ENCODE measurements around the gene RAI1.
"Not testable (repeated sequence)": the region's sequence is repeated elsewhere in the genome, so short reads cannot be mapped to it uniquely, and the experiment has no call there.

RAI1 gene, protein sequence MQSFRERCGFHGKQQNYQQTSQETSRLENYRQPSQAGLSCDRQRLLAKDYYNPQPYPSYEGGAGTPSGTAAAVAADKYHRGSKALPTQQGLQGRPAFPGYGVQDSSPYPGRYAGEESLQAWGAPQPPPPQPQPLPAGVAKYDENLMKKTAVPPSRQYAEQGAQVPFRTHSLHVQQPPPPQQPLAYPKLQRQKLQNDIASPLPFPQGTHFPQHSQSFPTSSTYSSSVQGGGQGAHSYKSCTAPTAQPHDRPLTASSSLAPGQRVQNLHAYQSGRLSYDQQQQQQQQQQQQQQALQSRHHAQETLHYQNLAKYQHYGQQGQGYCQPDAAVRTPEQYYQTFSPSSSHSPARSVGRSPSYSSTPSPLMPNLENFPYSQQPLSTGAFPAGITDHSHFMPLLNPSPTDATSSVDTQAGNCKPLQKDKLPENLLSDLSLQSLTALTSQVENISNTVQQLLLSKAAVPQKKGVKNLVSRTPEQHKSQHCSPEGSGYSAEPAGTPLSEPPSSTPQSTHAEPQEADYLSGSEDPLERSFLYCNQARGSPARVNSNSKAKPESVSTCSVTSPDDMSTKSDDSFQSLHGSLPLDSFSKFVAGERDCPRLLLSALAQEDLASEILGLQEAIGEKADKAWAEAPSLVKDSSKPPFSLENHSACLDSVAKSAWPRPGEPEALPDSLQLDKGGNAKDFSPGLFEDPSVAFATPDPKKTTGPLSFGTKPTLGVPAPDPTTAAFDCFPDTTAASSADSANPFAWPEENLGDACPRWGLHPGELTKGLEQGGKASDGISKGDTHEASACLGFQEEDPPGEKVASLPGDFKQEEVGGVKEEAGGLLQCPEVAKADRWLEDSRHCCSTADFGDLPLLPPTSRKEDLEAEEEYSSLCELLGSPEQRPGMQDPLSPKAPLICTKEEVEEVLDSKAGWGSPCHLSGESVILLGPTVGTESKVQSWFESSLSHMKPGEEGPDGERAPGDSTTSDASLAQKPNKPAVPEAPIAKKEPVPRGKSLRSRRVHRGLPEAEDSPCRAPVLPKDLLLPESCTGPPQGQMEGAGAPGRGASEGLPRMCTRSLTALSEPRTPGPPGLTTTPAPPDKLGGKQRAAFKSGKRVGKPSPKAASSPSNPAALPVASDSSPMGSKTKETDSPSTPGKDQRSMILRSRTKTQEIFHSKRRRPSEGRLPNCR (N-terminal part only)

GRCh38 chr17:17681187-17681743, at the start of gene RAI1:
TSS of gene RAI1 (plus strand) at chr17:17681458. CDS start at chr17:17792949, 111,491 bp downstream.
- peak; percentile 31 for DNase-seq

- not testable (repeated sequence) for DNase-seq
Measured at GRCh38 chr17:17632690-17633089, 48.6 kb upstream of the RAI1 start.

DNA sequence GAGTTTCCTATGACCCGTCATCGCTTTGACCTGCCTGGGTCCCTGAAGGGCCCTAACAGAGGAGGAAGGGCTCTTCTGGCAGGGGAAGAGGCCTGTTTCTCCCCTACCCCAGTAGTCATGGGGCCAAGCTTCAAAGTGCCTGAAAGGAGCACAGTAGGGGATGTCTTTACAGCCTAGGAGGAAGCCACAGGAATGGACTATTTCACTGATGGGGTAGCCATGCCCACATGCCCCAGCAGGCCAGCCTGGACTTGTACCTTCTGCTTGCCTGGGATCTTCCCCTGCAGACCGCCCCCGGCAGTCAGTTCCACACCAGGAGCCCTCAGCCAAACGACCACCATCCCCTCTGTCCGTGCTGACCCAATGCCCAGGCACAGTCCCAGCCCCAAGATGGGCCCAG, 47.9 kb upstream of the RAI1 start:
- no peak for DNase-seq

DNA sequence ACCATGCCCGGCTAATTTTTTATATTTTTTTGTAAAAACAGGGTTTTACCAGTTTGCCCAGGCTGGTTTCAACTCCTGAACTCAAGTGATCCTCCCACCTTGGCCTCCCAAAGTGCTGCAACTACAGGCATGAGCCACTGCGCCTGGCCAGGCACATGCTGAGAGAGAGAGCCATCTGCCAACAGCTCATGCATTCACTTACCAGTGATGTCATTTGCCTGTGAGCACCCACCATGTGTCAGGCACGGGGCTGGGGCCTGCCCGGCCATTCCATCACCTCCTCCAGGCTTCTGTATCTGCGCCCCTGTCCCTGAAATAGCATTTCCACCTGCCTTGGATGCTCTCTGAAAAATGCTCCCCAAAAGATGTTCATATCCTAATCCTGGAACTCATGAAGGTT, 46.1 kb upstream of the RAI1 start:
- no peak for DNase-seq

DNA sequence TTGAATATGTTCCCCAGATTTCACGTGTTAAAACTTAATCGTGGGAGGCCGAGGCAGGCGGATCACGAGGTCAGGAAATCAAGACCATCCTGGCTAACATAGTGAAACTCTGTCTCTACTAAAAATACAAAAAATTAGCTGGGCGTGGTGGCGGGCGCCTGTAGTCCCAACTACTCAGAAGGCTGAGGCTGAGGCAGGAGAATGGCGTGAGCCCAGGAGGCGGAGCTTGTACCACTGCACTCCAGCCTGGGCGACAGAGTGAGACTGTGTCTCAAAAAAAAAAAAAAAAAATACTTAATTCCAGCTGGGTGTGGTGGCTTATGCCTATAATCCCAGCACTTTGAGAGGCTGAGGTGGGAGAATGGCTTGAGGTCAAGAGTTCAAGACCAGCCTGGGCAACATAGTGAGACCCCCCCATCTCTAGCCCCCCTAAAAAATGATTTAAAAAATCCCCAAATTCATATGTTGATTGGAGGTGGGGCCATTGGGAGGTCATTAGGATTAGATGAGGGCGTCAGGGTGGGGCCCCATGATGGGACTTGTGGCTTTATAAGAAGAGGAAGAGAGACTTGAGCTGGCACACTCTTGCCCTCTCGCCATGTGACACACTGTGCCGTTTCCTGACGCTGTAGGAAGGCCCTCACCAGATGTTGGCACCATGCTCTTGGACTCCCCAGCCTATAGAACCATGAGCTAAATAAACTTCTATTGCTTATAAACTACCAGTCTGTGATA, 45.6 kb upstream of the RAI1 start:
- DNase-seq, result not testable (repeated sequence)

GRCh38 chr17:17636272-17636885, 44.9 kb upstream of the RAI1 start:
- no peak for DNase-seq

DNA sequence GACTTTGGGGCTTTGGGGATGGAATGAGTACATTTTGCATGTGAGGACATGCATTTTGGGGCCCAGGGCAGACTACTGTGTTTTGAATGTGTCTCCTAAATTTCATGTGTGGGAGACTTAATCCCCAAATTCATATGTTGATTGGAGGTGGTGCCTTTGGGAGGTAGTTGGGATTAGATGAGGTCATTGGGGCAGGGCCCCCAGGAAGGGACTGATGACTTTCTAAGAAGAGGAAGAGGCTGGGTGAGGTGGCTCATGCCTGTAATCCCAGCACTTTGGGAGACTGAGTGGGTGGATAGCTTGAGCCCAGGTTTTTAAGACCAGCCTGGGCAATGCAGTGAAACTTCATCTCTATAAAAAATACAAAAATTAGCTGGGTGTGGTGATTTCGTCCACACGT, 42.8 kb upstream of the RAI1 start:
- no peak for DNase-seq

DNA sequence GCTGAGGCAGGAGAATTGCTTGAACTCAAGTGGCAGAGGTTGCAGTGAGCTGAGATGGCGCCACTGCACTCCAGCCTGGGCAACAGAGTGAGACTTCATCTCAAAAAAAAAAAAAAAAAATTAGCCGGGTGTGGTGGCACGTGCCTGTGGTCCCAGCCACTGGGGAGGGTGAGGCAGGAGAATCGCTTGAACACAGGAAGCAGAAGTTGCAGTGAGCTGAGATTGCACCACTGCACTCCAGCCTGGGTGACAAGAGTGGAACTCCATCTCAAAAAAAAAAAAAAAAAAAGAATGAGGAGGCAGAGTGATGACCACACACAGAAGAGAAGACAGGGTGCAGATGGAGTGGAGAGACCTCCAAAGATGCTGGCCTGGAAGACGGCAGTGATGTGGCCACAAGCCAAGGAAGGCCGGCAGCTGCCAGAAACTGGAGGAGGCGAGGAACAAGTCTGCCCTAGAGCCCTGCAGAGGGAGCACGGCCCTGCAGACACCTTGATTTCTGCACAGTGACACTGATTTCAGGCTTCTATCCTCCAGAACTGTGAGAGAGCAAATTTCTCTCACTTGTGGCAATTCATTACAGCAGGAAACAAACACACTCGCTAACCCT, 41.5 kb upstream of the RAI1 start:
- DNase-seq, result not testable (repeated sequence)

- DNase-seq, result peak; percentile 64
Measured at GRCh38 chr17:17641621-17642409, 39.4 kb upstream of the RAI1 start.

DNA sequence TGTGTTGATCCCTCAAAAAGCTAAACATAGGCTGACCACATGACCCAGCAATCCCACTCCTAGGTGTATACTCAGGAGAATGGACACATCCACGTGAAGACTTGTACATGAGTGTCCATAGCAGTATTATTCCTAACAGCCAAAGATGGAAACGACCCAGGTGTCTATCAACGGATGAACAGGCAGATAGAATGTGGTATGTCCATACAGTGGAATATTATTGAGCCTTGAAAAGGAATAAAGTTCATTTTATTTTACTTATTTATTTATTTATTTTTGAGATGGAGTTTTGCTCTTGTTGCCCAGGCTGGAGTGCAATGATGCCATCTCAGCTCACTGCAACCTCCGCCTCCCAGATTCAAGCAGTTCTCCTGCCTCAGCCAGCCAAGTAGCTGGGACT, 36.1 kb upstream of the RAI1 start:
- not testable (repeated sequence) for DNase-seq

DNA sequence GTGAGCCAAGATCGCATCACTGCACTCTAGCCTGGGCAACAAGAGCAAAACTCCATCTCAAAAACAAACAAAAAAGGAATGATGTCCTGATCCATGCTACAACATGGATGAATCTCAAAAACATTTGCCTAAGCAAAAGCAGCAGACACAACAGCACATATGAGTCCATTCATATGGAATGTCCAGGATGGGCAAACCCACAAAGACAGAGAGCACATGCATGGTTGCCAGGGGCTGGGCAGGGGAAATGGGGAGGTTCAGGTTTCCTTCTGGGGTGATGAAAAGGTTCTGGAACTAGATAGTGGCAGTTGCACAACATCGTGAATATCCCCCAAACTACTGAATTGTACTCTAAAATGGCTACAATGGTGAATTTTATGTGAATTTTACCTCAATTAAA, 35.3 kb upstream of the RAI1 start:
- DNase-seq, result no peak

DNA sequence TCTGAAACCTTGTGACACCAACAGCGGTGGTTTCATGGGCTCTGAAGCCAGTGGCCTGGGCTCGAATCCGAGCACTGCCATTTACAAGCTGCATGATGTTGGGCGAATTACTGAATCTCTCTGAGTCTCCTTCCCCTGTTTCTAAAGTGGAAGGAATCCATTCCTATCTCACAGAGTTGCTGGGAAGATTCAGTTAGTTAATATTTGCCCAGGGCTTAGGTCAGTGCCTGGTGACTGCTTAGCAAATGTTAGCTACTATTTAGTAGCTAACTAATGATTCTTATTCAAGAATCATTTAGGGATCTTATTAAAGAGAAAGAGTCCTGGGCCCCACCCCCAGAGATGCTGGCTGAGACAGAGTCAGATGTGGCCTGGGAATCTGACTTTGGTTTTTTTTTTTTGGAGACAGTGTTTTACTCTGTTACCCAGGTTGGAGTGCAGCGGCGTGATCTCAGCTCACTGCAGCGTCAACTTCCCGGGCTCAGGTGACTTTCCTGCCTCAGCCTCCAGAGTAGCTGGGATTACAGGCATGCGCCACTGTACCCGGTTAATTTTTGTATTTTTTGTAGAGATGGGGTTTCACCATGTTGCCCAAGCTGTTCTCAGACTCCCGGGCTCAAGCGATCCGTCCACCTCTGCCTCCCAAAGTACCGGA, 33.6 kb upstream of the RAI1 start:
- no peak for DNase-seq

DNA sequence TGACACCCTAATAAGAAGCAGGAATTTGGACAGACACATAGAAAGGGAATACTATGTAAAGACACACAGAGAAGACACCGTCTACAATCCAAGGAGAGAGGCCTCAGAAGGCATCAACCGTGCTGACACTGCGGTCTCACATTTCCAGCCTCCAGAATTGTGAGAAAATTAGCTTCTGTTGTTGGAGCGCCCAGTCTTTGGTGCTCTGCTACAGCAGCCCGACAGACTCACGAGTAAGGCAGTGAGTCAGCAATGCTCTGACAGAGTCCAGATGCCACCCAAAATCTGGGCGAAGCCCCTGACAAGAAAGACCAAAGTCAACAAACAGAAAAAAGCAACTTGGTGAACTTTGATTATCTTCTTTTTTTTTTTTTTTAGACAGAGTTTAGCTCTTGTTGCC, 32.5 kb upstream of the RAI1 start:
- no peak for DNase-seq

DNA sequence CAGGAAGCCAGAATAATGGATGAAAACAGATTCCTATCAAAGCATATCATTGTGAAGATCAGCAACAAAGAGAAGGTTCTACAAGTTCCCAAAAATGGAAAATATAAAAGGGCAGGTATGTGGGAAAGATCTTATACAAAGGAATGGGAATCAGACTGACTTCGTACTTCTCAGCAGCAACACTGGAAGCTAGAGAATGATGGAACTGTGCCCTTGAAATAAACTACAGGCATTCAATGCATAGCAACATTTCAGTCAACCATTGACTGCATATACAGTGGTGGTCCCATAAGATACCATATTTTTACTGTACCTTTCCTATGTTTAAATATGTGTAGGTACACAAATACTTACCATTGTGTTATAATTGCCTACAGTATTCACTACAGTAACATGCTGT, 30.3 kb upstream of the RAI1 start:
- no peak for DNase-seq

GRCh38 chr17:17653343-17653742, 27.9 kb upstream of the RAI1 start:
- no peak for DNase-seq

DNA sequence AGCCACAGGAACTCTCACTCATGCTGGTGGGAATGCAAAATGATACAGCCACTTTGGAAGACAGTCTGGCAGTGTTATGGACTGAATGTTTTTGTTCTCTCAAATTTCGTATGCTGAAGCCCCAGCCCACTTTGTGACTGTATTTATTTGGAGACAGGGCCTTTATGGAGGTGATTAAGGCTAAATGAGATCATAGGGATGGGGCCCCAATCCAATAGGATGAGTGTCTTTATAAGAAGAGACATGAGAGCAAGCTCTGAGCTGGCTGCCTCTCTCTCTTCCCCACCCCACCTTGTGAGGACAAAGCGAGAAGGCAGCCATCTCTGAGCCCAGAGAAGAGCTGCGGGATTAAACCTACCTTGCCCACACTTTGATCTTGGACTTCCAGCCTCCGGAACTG, 21.9 kb upstream of the RAI1 start:
- no peak for DNase-seq

- DNase-seq, result no peak
Measured at GRCh38 chr17:17661134-17661533, 20.1 kb upstream of the RAI1 start.

DNA sequence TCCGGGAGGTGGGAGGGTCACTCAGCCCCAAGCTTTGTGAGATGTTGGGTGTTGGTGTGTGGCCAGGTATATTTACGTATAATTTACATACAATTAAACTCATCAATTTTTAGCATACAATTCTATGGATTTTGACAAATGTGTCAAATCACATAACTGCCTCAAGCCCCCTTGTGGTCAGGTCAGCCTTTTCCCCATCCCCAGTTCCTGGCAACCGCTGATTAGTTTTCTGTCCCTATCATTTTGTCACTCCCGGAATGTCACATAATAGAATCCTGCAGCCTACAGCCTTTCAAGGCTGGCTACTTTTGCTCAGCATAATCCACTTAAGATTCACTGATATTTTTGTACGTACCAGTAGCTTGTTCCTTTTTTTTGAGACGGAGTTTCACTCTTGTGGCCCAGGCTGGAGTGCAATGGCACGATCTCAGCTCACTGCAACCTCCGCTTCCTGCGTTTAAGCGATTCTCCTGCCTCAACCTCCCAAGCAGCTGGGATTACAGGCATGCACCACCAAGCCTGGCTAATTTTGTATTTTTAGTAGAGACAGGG, 19.3 kb upstream of the RAI1 start:
- no peak for DNase-seq

All from NCI-H2227 treated with DMSO at 0.1 percent for 48 hours (cell line).